Transverse colon (tissue), 4 donors: ENCODE data around the gene IKZF1. TPM values are rescaled to one million over a fixed set of nuclear protein-coding genes. Genes with fewer than 3 reads are reported as not detected.
A peak's percentile ranks its signal among the peaks of the same experiment; 100 is the strongest.

Source experiments
- DNase-seq: peaks from one replicate; pipeline ENCODE4 v3.0.0-alpha.2; 2019
- H3K27ac ChIP-seq, 4 donors: fragments of 200-600 bp; sonication (generic); 2 replicates each; pipeline ENCODE4 v1.5.1; 2016 to 2018; ENCODE audit warnings: inconsistent platforms in 4 of 4
- H3K27me3 ChIP-seq: fragments of 200-600 bp; sonication (generic); 2 replicates; pipeline ENCODE4 v1.5.1; 2017; ENCODE audit warnings: inconsistent platforms
- H3K36me3 ChIP-seq, 4 donors: fragments of 200-600 bp; sonication (generic); 2 replicates each; pipeline ENCODE4 v1.5.1; 2017 to 2019; ENCODE audit warnings: inconsistent platforms in 4 of 4
- H3K4me1 ChIP-seq, 4 donors: fragments of 200-600 bp; sonication (generic); 2 replicates each; pipeline ENCODE4 v1.5.1; 2017 to 2020; ENCODE audit warnings: inconsistent platforms in 4 of 4
- H3K4me3 ChIP-seq, 4 donors: fragments of 200-600 bp; sonication (generic); 1 replicate in 1 of 4; 2 replicates in 3 of 4; pipeline versions ENCODE4 v1.5.1 to v1.6.1; 2017 to 2019; ENCODE audit warnings: inconsistent platforms in 4 of 4
- H3K9me3 ChIP-seq, 2 donors: fragments of 200-600 bp; sonication (generic); 2 replicates each; pipeline ENCODE4 v1.5.1; 2017 to 2019; ENCODE audit warnings: inconsistent platforms in 2 of 2
- EP300 ChIP-seq: sonication (generic); formaldehyde crosslinking; IDR thresholded peaks from one replicate; pipeline ENCODE4 v1.6.1; 2017; ENCODE audit warnings: antibody characterized with exemption, low read depth
- POLR2A ChIP-seq: fragments of 450-650 bp; IDR thresholded peaks from one replicate; pipeline ENCODE4 v1.6.1; 2016; ENCODE audit warnings: antibody characterized with exemption, mild to moderate bottlenecking, moderate library complexity
- POLR2AphosphoS5 ChIP-seq, 3 donors: sonication (generic); formaldehyde crosslinking; IDR thresholded peaks; one replicate each; pipeline ENCODE4 v1.6.1; 2016; ENCODE audit warnings: antibody characterized with exemption in 3 of 3
- WGBS, 2 donors: methylation state at CpG; one replicate each; pipeline ENCODE4 v1.1.5; 2018; ENCODE audit warnings: low coverage in 1 of 2; 5-methylcytosine and 5-hydroxymethylcytosine counted together
- in situ Hi-C, 4 donors: fragments of 200-750 bp; cut with MboI; loops; one replicate each; pipeline versions ENCODE4 v1.15.0 to v1.15.1; 2017; ENCODE audit warnings: low sequenced_read_pairs in 3 of 4, low pct_ligation_motif_present in 1 of 4, low pct_unique_long_range_greater_than_20kb in 1 of 4
- intact Hi-C: fragments of 100-400 bp; cut with DNase I; formaldehyde crosslinking; loops from one replicate; pipeline ENCODE4 v1.15.1; 2023; ENCODE audit warnings: low total_unique reads
- small RNA-seq, 4 donors: library from RNA; depleted of rRNA; stranded (forward); fragments of <200 nt; gene quantifications; one replicate each; pipeline ENCODE3, GENCODE V24; 2016
- total RNA-seq, 4 donors: library from RNA; depleted of rRNA; stranded (reverse); fragments of >200 nt; gene quantifications; one replicate each; pipeline ENCODE4 v1.1.0, GENCODE V29; 2016
- TF ChIP-seq, protein P1 (sequence below), 5 experiments: fragments of 200-600 bp in 3 of 5; fragments of 450-650 bp in 2 of 5; sonication (generic) in 3 of 5; IDR thresholded peaks; 1 replicate in 2 of 5; 2 replicates in 3 of 5; pipeline ENCODE4 v1.5.1; 2016 to 2017; ENCODE audit warnings: antibody characterized with exemption in 5 of 5, inconsistent platforms in 3 of 5, mild to moderate bottlenecking in 2 of 5, moderate library complexity in 1 of 5

Gene IKZF1
- total RNA-seq, 4 donors from 2014 or later, result 9.2 to 116 (median 29.1) TPM

DNA sequence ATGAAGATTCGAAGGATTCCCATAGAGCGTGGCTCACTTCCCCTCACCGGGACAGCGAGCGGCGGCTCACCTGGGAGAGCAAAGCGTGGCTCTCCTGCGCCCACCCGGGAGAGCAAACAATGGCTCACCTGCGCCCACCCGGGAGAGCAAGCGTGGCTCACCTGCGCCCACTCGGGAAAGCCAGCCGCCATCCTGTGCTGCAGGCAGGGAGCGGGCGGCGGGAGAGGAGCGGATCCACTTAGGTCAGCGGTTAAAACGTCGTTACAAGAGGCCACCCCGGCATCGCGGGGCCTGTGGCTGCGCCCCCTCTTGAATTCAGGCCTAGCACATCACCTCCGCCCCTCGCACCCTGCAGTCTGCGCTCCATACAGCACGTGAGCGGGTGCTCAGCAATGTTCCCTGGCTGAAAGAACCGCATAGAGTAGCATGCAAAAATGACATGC is 146.1 kb downstream of the IKZF1 start:
- Histone ChIP-seq H3K4me3 (peak overlapping the region; percentile 49 to 87 (median 72)), H3K4me1 (peaks cover 0 to 16% (median 13%) of the 10 kb centered on the region in 4 donors), H3K9me3 (no peaks in the 10 kb centered on the region), H3K36me3 (no peaks in the 10 kb centered on the region), H3K27ac (peak overlapping the region; percentile 59 to 85 (median 76)), H3K27me3 (no peaks in the 10 kb centered on the region)
- intact Hi-C loops, result no loop called here
- WGBS, 2 donors, result 55% methylated on average over 32 of the region's 32 CpGs; no CpG with 5 or more reads in 1 of the 2 donors
- DNase-seq, result peak; percentile 16
- TF ChIP-seq, protein P1, sequence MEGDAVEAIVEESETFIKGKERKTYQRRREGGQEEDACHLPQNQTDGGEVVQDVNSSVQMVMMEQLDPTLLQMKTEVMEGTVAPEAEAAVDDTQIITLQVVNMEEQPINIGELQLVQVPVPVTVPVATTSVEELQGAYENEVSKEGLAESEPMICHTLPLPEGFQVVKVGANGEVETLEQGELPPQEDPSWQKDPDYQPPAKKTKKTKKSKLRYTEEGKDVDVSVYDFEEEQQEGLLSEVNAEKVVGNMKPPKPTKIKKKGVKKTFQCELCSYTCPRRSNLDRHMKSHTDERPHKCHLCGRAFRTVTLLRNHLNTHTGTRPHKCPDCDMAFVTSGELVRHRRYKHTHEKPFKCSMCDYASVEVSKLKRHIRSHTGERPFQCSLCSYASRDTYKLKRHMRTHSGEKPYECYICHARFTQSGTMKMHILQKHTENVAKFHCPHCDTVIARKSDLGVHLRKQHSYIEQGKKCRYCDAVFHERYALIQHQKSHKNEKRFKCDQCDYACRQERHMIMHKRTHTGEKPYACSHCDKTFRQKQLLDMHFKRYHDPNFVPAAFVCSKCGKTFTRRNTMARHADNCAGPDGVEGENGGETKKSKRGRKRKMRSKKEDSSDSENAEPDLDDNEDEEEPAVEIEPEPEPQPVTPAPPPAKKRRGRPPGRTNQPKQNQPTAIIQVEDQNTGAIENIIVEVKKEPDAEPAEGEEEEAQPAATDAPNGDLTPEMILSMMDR (IDR thresholded peaks at IDR 0.05), result no peak
- TF ChIP-seq POLR2A, result no peak
- TF ChIP-seq POLR2AphosphoS5 (IDR thresholded peaks at IDR 0.05), result no peak
- TF ChIP-seq EP300, result no peak
- in situ Hi-C loops, result loop anchor here (25.0 kb wide), 6 partner anchors 162 to 712 kb away; no protein-coding TSS in a partner anchor

Small RNA genes within 50 kb of the gene (small RNA-seq; reads per million reads assigned to genes)
- gene RNU6-1091P, result 0 reads per million in 4 donors

Other genes starting within 250 kb of the IKZF1 start
- not detected for gene ZPBP, start 211.5 kb upstream of the IKZF1 start, total RNA-seq
- 1 to 10 TPM in 3 of 4 donors, under 1 TPM in 1; 0.80 to 6.2 (median 3.6) TPM for gene FIGNL1, start 145.6 kb downstream of the IKZF1 start, total RNA-seq